Activated CD4-positive, alpha-beta T cell treated with anti-CD3 and anti-CD28 coated beads for 1 hour (primary cell): ENCODE data around the gene MYBPC1.
"Not testable (repeated sequence)": the region's sequence is repeated elsewhere in the genome, so short reads cannot be mapped to it uniquely, and the experiment has no call there.

Experiments
- DNase-seq: peaks from one replicate; pipeline ENCODE4 v3.0.0-alpha.2; 2020

MYBPC1 gene

GRCh38 chr12:101696251-101697196 lies 101.8 kb downstream of the MYBPC1 start:
- no peak for DNase-seq

GRCh38 chr12:101697197-101697929 lies 102.6 kb downstream of the MYBPC1 start, which contains the start of gene CHPT1:
Gene CHPT1 (plus strand): TSS chr12:101697640. CDS start chr12:101697862, 222 bp downstream.
- DNase-seq, result peak; percentile 33

GRCh38 chr12:101697930-101698799 lies 103.4 kb downstream of the MYBPC1 start:
- DNase-seq, result no peak

GRCh38 chr12:101698800-101699347 lies 104.1 kb downstream of the MYBPC1 start:
- DNase-seq, result no peak

GRCh38 chr12:101700299-101700820 lies 105.6 kb downstream of the MYBPC1 start:
- no peak for DNase-seq

GRCh38 chr12:101703487-101703886 lies 108.7 kb downstream of the MYBPC1 start:
- DNase-seq, result no peak

GRCh38 chr12:101706403-101706802 lies 111.6 kb downstream of the MYBPC1 start:
- DNase-seq, result no peak

GRCh38 chr12:101707131-101707782 lies 112.5 kb downstream of the MYBPC1 start:
- DNase-seq, result no peak

- DNase-seq, result no peak
These were observed 115.5 kb downstream of the MYBPC1 start for GRCh38 chr12:101710288-101710687.

GRCh38 chr12:101713059-101713682 lies 118.4 kb downstream of the MYBPC1 start:
- no peak for DNase-seq

- DNase-seq, result no peak
These were observed 119.2 kb downstream of the MYBPC1 start for GRCh38 chr12:101713930-101714329.

GRCh38 chr12:101714877-101715444 lies 120.2 kb downstream of the MYBPC1 start:
- DNase-seq, result no peak

GRCh38 chr12:101719566-101719965 lies 124.8 kb downstream of the MYBPC1 start:
- no peak for DNase-seq

GRCh38 chr12:101720118-101720517 lies 125.3 kb downstream of the MYBPC1 start:
- DNase-seq, result no peak

- no peak for DNase-seq
These were observed 127.6 kb downstream of the MYBPC1 start for GRCh38 chr12:101722392-101722791.

GRCh38 chr12:101727098-101727497 lies 132.3 kb downstream of the MYBPC1 start:
- DNase-seq, result no peak

GRCh38 chr12:101729842-101730241 lies 135.1 kb downstream of the MYBPC1 start:
- no peak for DNase-seq

GRCh38 chr12:101732318-101732717 lies 137.5 kb downstream of the MYBPC1 start:
- DNase-seq, result no peak

GRCh38 chr12:101733166-101733565 lies 138.4 kb downstream of the MYBPC1 start:
- DNase-seq, result no peak

- DNase-seq, result not testable (repeated sequence)
These were observed 139.7 kb downstream of the MYBPC1 start for GRCh38 chr12:101734482-101734881.
